ENCODE data around the gene IL17REL. TPM values are rescaled to one million over a fixed set of nuclear protein-coding genes. Genes with fewer than 3 reads are reported as not detected.

Gene IL17REL
- total RNA-seq, 1 experiment from 2014 or later, result not detected

- Mint-ChIP-seq H3K27ac (ENCODE audit: unreplicated experiment) (no peak overlapping the region), H3K4me3 (ENCODE audit: unreplicated experiment) (no peak overlapping the region), H3K36me3 (ENCODE audit: insufficient read depth, unreplicated experiment) (no peaks in the 10 kb centered on the region), H3K4me1 (ENCODE audit: low read depth, unreplicated experiment) (no peaks in the 10 kb centered on the region), H3K9me3 (ENCODE audit: unreplicated experiment) (no peaks in the 10 kb centered on the region), H3K27me3 (ENCODE audit: insufficient read depth, unreplicated experiment) (no peaks in the 10 kb centered on the region)
- BruUV-seq (replicated peaks), result no TSS peak
- intact Hi-C loops (cut with micrococcal nuclease; ENCODE audit: unreplicated experiment), result loop anchor here (5.0 to 10.0 kb wide), 2 partner anchors 50 to 267 kb away; no protein-coding TSS in a partner anchor
- Histone ChIP-seq H3K36me3 (ENCODE audit: control insufficient read depth, insufficient read depth, low read length) (no peaks in the 10 kb centered on the region), H3K27me3 (replicated peaks; ENCODE audit: control insufficient read depth, insufficient read depth, low read length) (no peaks in the 10 kb centered on the region), H3K4me3 (ENCODE audit: low read depth, low read length) (no peak overlapping the region), H3K4me1 (peaks cover 3% of the 10 kb centered on the region; the same call in 1 of the 2 replicates), H3K9me3 (0 out of 2 replicates have a peak, but pooled peaks cover 6% of the 10 kb centered on the region)
- DNase-seq, result no peak
- ChIA-PET CTCF (no interaction called here), POLR2A (no interaction called here)
- TF ChIP-seq CTCF (IDR thresholded peaks at IDR 0.05; ENCODE audit: insufficient read depth in 1 of 2, low read depth in 1 of 2, low read length in 1 of 2, severe bottlenecking in 1 of 2, unreplicated experiment in 1 of 2), result no peak
These were observed 21.8 kb upstream of the IL17REL start for GRCh38 chr22:50034126-50035081.

GRCh38 chr22:50032941-50033601, 20.5 kb upstream of the IL17REL start:
- no peaks in the 10 kb centered on the region for H3K27me3 Mint-ChIP-seq (ENCODE audit: insufficient read depth, unreplicated experiment)
- Histone ChIP-seq H3K4me3 (ENCODE audit: low read depth, low read length) (no peak overlapping the region), H3K4me1 (peaks cover 3% of the 10 kb centered on the region; the same call in 1 of the 2 replicates), H3K9me3 (no peaks in the 10 kb centered on the region), H3K36me3 (ENCODE audit: control insufficient read depth, insufficient read depth, low read length) (no peaks in the 10 kb centered on the region), H3K27me3 (replicated peaks; ENCODE audit: control insufficient read depth, insufficient read depth, low read length) (no peaks in the 10 kb centered on the region)
- no peak overlapping the region for H3K27ac Mint-ChIP-seq (ENCODE audit: unreplicated experiment)
- no peak for DNase-seq
- TF ChIP-seq CTCF (IDR thresholded peaks at IDR 0.05; ENCODE audit: insufficient read depth in 1 of 2, low read depth in 1 of 2, low read length in 1 of 2, severe bottlenecking in 1 of 2, unreplicated experiment in 1 of 2), result no peak
- H3K4me3 Mint-ChIP-seq (ENCODE audit: unreplicated experiment), result no peak overlapping the region
- intact Hi-C loops (cut with micrococcal nuclease; ENCODE audit: unreplicated experiment), result loop anchor here (5.0 to 10.0 kb wide), 2 partner anchors 48 to 266 kb away; no protein-coding TSS in a partner anchor
- H3K36me3 Mint-ChIP-seq (ENCODE audit: insufficient read depth, unreplicated experiment), result no peaks in the 10 kb centered on the region
- ChIA-PET POLR2A (no interaction called here), CTCF (no interaction called here)
- no TSS peak for BruUV-seq (replicated peaks)
- H3K4me1 Mint-ChIP-seq (ENCODE audit: low read depth, unreplicated experiment), result no peaks in the 10 kb centered on the region
- no peaks in the 10 kb centered on the region for H3K9me3 Mint-ChIP-seq (ENCODE audit: unreplicated experiment)

DNA sequence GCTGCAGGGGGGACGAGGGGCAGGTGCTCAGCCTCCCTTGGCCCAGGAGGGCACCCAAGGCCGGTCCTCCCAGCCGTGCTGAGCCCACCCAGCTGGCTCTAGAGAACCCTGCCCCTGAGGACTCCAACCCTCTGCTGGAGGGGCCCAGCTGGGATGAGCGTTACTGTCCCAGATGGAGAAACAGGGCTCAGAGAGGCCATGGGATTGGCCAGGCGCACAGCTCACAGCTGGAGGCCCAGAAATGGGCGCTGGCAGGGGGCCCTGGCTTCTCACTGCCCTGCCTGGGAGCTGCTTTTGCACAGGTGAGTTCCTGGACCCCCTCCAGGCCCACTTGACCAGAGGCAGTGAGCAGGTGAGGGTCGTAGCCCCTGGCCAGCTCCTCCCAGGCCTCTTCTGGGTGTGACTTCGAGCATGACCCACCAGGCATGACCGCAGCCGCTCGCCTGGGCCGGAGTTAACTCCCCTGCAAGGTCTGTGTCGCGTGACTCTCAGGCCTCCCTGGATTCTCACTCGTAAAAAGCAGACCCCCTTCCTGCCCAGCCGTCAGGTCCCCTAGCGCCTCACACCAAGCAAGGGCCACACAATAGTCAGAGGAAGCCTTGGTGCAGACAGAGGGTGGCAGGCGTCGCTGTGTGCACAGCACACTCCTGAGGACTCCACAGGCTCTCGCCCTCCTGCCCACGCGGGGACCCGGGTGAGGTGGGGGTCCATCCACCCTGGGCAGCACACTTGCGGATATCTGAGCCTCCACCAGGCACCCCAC, 19.7 kb upstream of the IL17REL start:
- no peaks in the 10 kb centered on the region for H3K27me3 ChIP-seq (replicated peaks; ENCODE audit: control insufficient read depth, insufficient read depth, low read length)
- no peaks in the 10 kb centered on the region for H3K36me3 ChIP-seq (ENCODE audit: control insufficient read depth, insufficient read depth, low read length)
- no peak overlapping the region for H3K4me3 Mint-ChIP-seq (ENCODE audit: unreplicated experiment)
- BruUV-seq (replicated peaks), result no TSS peak
- CTCF ChIA-PET, result interaction anchor here (1.1 kb wide), 1 partner anchor 39 kb away, joined by 3 read pairs; no protein-coding TSS in a partner anchor
- H3K27ac Mint-ChIP-seq (ENCODE audit: unreplicated experiment), result no peak overlapping the region
- no peak for TF ChIP-seq CTCF (IDR thresholded peaks at IDR 0.05; ENCODE audit: insufficient read depth in 1 of 2, low read depth in 1 of 2, low read length in 1 of 2, severe bottlenecking in 1 of 2, unreplicated experiment in 1 of 2)
- H3K4me3 ChIP-seq (ENCODE audit: low read depth, low read length), result no peak overlapping the region
- H3K27me3 Mint-ChIP-seq (ENCODE audit: insufficient read depth, unreplicated experiment), result no peaks in the 10 kb centered on the region
- no peak for DNase-seq
- no peaks in the 10 kb centered on the region for H3K36me3 Mint-ChIP-seq (ENCODE audit: insufficient read depth, unreplicated experiment)
- H3K4me1 Mint-ChIP-seq (ENCODE audit: low read depth, unreplicated experiment), result no peaks in the 10 kb centered on the region
- intact Hi-C loops (cut with micrococcal nuclease; ENCODE audit: unreplicated experiment), result loop anchor here (5.0 to 10.0 kb wide), 2 partner anchors 47 to 265 kb away; no protein-coding TSS in a partner anchor
- no peaks in the 10 kb centered on the region for H3K9me3 Mint-ChIP-seq (ENCODE audit: unreplicated experiment)
- peaks cover 3% of the 10 kb centered on the region; the same call in 1 of the 2 replicates for H3K4me1 ChIP-seq
- no peaks in the 10 kb centered on the region for H3K9me3 ChIP-seq
- POLR2A ChIA-PET, result no interaction called here

Data from Caco-2 (cell line).